ENCODE measurements around the gene NRXN3. TPM values are rescaled to one million over a fixed set of nuclear protein-coding genes. Genes with fewer than 3 reads are reported as not detected.

Gene NRXN3
- total RNA-seq, 5 donors from 2014 or later (not counting 1 experiment from before 2014, with no cell fraction given) = not detected

GRCh38 chr14:78664841-78665240 is 494.7 kb downstream of the NRXN3 start:
- H3K27ac ChIP-seq (ENCODE audit: low read length) = no peak overlapping the region
- no peaks in the 10 kb centered on the region for H3K36me3 ChIP-seq (ENCODE audit: control insufficient read depth in 2 of 2, extremely low read depth in 1 of 2, insufficient read depth in 1 of 2, low read length in 1 of 2)
- no CpG with 5 or more reads among the region's 1 CpG for WGBS (ENCODE audit: insufficient coverage)
- no peak overlapping the region for H3K27ac Mint-ChIP-seq
- no peaks in the 10 kb centered on the region for H3K9me3 ChIP-seq
- no peaks in the 10 kb centered on the region for H3K4me1 ChIP-seq (ENCODE audit: control insufficient read depth in 1 of 2, extremely low read depth in 1 of 2, insufficient read depth in 2 of 2, low read length in 2 of 2)
- H3K27me3 Mint-ChIP-seq = no peaks in the 10 kb centered on the region
- H3K36me3 Mint-ChIP-seq = no peaks in the 10 kb centered on the region
- no peak overlapping the region for H3K4me3 ChIP-seq (ENCODE audit: control insufficient read depth in 1 of 2, extremely low read depth in 1 of 2, low read length in 1 of 2)
- POLR2A ChIA-PET = no interaction called here
- H3K9me3 Mint-ChIP-seq = peaks cover 0 to 5% (median 0%) of the 10 kb centered on the region in 3 donors
- no peak overlapping the region for H3K4me3 Mint-ChIP-seq
- H3K4me1 Mint-ChIP-seq = no peaks in the 10 kb centered on the region
- CTCF ChIA-PET = no interaction called here
- no peaks in the 10 kb centered on the region for H3K27me3 ChIP-seq (replicated peaks in 1 of 2; ENCODE audit: control insufficient read depth in 2 of 2, extremely low read depth in 1 of 2, insufficient read depth in 2 of 2, low read length in 1 of 2)
- ATAC-seq (replicated peaks in 1 of 4) (no peak), DNase-seq (no peak)

DNA sequence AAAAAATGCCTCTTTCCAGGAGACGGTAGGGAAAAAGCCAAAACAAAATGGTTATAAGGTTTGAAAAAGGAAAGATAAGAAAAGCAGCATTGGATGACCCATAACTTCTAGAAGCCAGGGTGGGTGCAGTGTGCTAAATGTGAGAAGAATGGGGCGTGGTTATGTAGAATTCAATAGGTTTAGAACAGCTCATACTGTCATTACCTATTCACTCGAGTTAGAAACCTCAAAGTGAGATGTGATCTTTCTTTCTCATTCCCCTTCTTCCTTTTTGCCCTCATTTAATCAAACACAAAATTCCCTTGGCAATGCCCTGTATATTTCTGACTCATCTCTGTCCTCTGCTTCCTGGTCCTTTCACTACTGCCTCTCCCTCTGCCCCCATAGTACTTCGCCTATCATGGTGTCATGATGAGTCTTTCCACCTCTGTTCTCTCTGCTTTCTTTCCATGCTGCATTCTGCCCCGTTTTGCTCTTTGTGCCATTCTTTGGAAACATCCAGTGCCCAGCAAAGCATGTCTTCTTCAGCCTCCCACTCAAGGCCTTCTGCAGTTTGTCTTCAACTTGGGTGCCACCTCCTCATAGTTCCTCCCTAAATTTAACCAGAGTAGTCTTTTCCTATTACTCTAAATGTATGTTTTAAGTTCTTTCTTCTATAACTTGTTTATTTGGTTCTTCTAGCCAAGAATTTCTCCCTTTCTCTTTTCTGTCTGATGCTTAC is 496.3 kb downstream of the NRXN3 start:
- H3K27ac Mint-ChIP-seq = no peak overlapping the region

DNA sequence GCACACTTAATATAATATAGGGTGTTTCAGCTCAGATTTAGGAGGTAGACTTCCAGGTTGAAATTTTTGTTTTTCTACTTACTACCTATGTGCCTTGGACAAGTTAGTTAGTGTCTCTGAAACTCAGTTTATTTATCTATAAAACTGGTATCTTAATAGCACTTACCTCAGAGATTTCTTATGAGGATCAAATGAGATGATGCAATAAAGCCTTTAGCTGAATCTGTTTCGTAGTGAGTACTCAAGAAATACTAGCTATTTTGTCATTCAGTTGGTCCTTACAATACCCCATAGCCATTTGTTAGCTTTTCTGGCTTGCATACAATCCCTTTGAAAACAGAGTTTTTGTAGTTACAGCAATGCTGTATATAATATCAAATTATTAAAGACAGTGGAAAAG is 497.0 kb downstream of the NRXN3 start:
- H3K4me3 Mint-ChIP-seq = no peak overlapping the region
- H3K4me1 Mint-ChIP-seq = no peaks in the 10 kb centered on the region
- POLR2A ChIA-PET = no interaction called here
- CTCF ChIA-PET = no interaction called here
- no CpG with 5 or more reads among the region's 1 CpG for WGBS (ENCODE audit: insufficient coverage)
- Histone ChIP-seq H3K4me3 (ENCODE audit: control insufficient read depth in 1 of 2, extremely low read depth in 1 of 2, low read length in 1 of 2) (no peak overlapping the region), H3K4me1 (ENCODE audit: control insufficient read depth in 1 of 2, extremely low read depth in 1 of 2, insufficient read depth in 2 of 2, low read length in 2 of 2) (no peaks in the 10 kb centered on the region), H3K27me3 (replicated peaks in 1 of 2; ENCODE audit: control insufficient read depth in 2 of 2, extremely low read depth in 1 of 2, insufficient read depth in 2 of 2, low read length in 1 of 2) (no peaks in the 10 kb centered on the region), H3K36me3 (ENCODE audit: control insufficient read depth in 2 of 2, extremely low read depth in 1 of 2, insufficient read depth in 1 of 2, low read length in 1 of 2) (no peaks in the 10 kb centered on the region), H3K27ac (ENCODE audit: low read length) (no peak overlapping the region), H3K9me3 (no peaks in the 10 kb centered on the region)
- peaks cover 0 to 7% (median 4%) of the 10 kb centered on the region in 3 donors for H3K9me3 Mint-ChIP-seq
- H3K27ac Mint-ChIP-seq = no peak overlapping the region
- ATAC-seq (replicated peaks in 1 of 4) (no peak), DNase-seq (no peak)
- H3K36me3 Mint-ChIP-seq = no peaks in the 10 kb centered on the region
- no peaks in the 10 kb centered on the region for H3K27me3 Mint-ChIP-seq

More for the DNA sequence above, 496.3 kb downstream of the NRXN3 start:
- H3K9me3 ChIP-seq = no peaks in the 10 kb centered on the region
- ChIA-PET POLR2A (no interaction called here), CTCF (no interaction called here)
- no peaks in the 10 kb centered on the region for H3K4me1 ChIP-seq (ENCODE audit: control insufficient read depth in 1 of 2, extremely low read depth in 1 of 2, insufficient read depth in 2 of 2, low read length in 2 of 2)
- no peak overlapping the region for H3K27ac ChIP-seq (ENCODE audit: low read length)
- H3K36me3 Mint-ChIP-seq = no peaks in the 10 kb centered on the region
- no peak for DNase-seq
- H3K27me3 Mint-ChIP-seq = no peaks in the 10 kb centered on the region
- no peaks in the 10 kb centered on the region for H3K27me3 ChIP-seq (replicated peaks in 1 of 2; ENCODE audit: control insufficient read depth in 2 of 2, extremely low read depth in 1 of 2, insufficient read depth in 2 of 2, low read length in 1 of 2)
- no peak overlapping the region for H3K4me3 Mint-ChIP-seq
- WGBS (ENCODE audit: insufficient coverage) = 38% methylated on average over 4 of the region's 5 CpGs
- H3K4me3 ChIP-seq (ENCODE audit: control insufficient read depth in 1 of 2, extremely low read depth in 1 of 2, low read length in 1 of 2) = no peak overlapping the region
- H3K9me3 Mint-ChIP-seq = peaks cover 0 to 7% (median 4%) of the 10 kb centered on the region in 3 donors
- H3K4me1 Mint-ChIP-seq = no peaks in the 10 kb centered on the region
- no peaks in the 10 kb centered on the region for H3K36me3 ChIP-seq (ENCODE audit: control insufficient read depth in 2 of 2, extremely low read depth in 1 of 2, insufficient read depth in 1 of 2, low read length in 1 of 2)
- ATAC-seq (replicated peaks in 1 of 4) = no peak

GRCh38 chr14:78673845-78674244 is 503.7 kb downstream of the NRXN3 start:
- no peak for ATAC-seq (replicated peaks in 1 of 4)
- Histone ChIP-seq H3K4me3 (ENCODE audit: control insufficient read depth in 1 of 2, extremely low read depth in 1 of 2, low read length in 1 of 2) (no peak overlapping the region), H3K36me3 (ENCODE audit: control insufficient read depth in 2 of 2, extremely low read depth in 1 of 2, insufficient read depth in 1 of 2, low read length in 1 of 2) (no peaks in the 10 kb centered on the region), H3K4me1 (ENCODE audit: control insufficient read depth in 1 of 2, extremely low read depth in 1 of 2, insufficient read depth in 2 of 2, low read length in 2 of 2) (no peaks in the 10 kb centered on the region), H3K9me3 (no peaks in the 10 kb centered on the region), H3K27me3 (replicated peaks in 1 of 2; ENCODE audit: control insufficient read depth in 2 of 2, extremely low read depth in 1 of 2, insufficient read depth in 2 of 2, low read length in 1 of 2) (no peaks in the 10 kb centered on the region), H3K27ac (ENCODE audit: low read length) (no peak overlapping the region)
- POLR2A ChIA-PET = no interaction called here
- Mint-ChIP-seq H3K9me3 (peaks cover 0 to 4% (median 3%) of the 10 kb centered on the region in 3 donors), H3K4me3 (no peak overlapping the region), H3K27me3 (no peaks in the 10 kb centered on the region), H3K36me3 (no peaks in the 10 kb centered on the region), H3K27ac (no peak overlapping the region), H3K4me1 (no peaks in the 10 kb centered on the region)
- WGBS (ENCODE audit: insufficient coverage) = 50% methylated on average over 1 of the region's 3 CpGs
- CTCF ChIA-PET = no interaction called here
- DNase-seq = no peak

DNA sequence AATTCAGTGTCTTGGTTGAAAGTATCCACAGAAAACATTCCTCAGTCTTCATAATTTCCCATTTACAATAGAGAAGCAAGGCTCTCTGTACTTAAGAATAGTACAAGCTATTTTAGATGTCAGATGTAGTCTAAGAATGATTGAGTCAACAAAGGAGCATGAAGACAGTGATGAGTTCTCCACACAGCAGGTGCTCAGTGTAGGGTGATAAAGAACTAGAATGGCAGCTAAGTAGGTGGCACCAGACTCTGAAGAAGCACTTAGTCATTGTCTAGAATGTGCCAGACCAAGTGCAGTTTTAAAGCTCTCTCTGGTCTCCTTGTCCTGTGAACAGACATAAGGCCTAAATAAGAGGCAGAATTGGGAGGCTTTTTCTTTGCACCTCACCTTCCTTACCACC is 504.6 kb downstream of the NRXN3 start:
- ChIA-PET POLR2A (no interaction called here), CTCF (no interaction called here)
- H3K4me3 Mint-ChIP-seq = no peak overlapping the region
- H3K4me1 Mint-ChIP-seq = no peaks in the 10 kb centered on the region
- Histone ChIP-seq H3K27ac (ENCODE audit: low read length) (no peak overlapping the region), H3K27me3 (replicated peaks in 1 of 2; ENCODE audit: control insufficient read depth in 2 of 2, extremely low read depth in 1 of 2, insufficient read depth in 2 of 2, low read length in 1 of 2) (no peaks in the 10 kb centered on the region), H3K9me3 (no peaks in the 10 kb centered on the region), H3K4me3 (ENCODE audit: control insufficient read depth in 1 of 2, extremely low read depth in 1 of 2, low read length in 1 of 2) (no peak overlapping the region), H3K36me3 (ENCODE audit: control insufficient read depth in 2 of 2, extremely low read depth in 1 of 2, insufficient read depth in 1 of 2, low read length in 1 of 2) (no peaks in the 10 kb centered on the region), H3K4me1 (ENCODE audit: control insufficient read depth in 1 of 2, extremely low read depth in 1 of 2, insufficient read depth in 2 of 2, low read length in 2 of 2) (no peaks in the 10 kb centered on the region)
- H3K27ac Mint-ChIP-seq = no peak overlapping the region
- H3K9me3 Mint-ChIP-seq = peaks cover 0 to 4% (median 3%) of the 10 kb centered on the region in 3 donors
- H3K36me3 Mint-ChIP-seq = no peaks in the 10 kb centered on the region
- no peaks in the 10 kb centered on the region for H3K27me3 Mint-ChIP-seq
- no peak for DNase-seq
- ATAC-seq (replicated peaks in 1 of 4) = no peak

GRCh38 chr14:78683206-78683605 is 513.0 kb downstream of the NRXN3 start:
- no peak overlapping the region for H3K27ac Mint-ChIP-seq
- ATAC-seq (replicated peaks in 1 of 4) (no peak), DNase-seq (no peak)
- no CpG with 5 or more reads among the region's 5 CpGs for WGBS (ENCODE audit: insufficient coverage)
- H3K36me3 Mint-ChIP-seq = no peaks in the 10 kb centered on the region
- Histone ChIP-seq H3K9me3 (no peaks in the 10 kb centered on the region), H3K36me3 (ENCODE audit: control insufficient read depth in 2 of 2, extremely low read depth in 1 of 2, insufficient read depth in 1 of 2, low read length in 1 of 2) (no peaks in the 10 kb centered on the region), H3K4me1 (ENCODE audit: control insufficient read depth in 1 of 2, extremely low read depth in 1 of 2, insufficient read depth in 2 of 2, low read length in 2 of 2) (no peaks in the 10 kb centered on the region), H3K4me3 (ENCODE audit: control insufficient read depth in 1 of 2, extremely low read depth in 1 of 2, low read length in 1 of 2) (no peak overlapping the region), H3K27ac (ENCODE audit: low read length) (no peak overlapping the region), H3K27me3 (replicated peaks in 1 of 2; ENCODE audit: control insufficient read depth in 2 of 2, extremely low read depth in 1 of 2, insufficient read depth in 2 of 2, low read length in 1 of 2) (no peaks in the 10 kb centered on the region)
- ChIA-PET POLR2A (no interaction called here), CTCF (no interaction called here)
- no peaks in the 10 kb centered on the region for H3K27me3 Mint-ChIP-seq
- peaks cover 0 to 8% (median 2%) of the 10 kb centered on the region in 3 donors for H3K9me3 Mint-ChIP-seq
- no peaks in the 10 kb centered on the region for H3K4me1 Mint-ChIP-seq
- H3K4me3 Mint-ChIP-seq = no peak overlapping the region

- H3K9me3 Mint-ChIP-seq = peaks cover 0 to 8% (median 2%) of the 10 kb centered on the region in 3 donors
- no peak overlapping the region for H3K4me3 ChIP-seq (ENCODE audit: control insufficient read depth in 1 of 2, extremely low read depth in 1 of 2, low read length in 1 of 2)
- H3K9me3 ChIP-seq = no peaks in the 10 kb centered on the region
- no peak overlapping the region for H3K27ac Mint-ChIP-seq
- H3K36me3 Mint-ChIP-seq = no peaks in the 10 kb centered on the region
- no peaks in the 10 kb centered on the region for H3K27me3 ChIP-seq (replicated peaks in 1 of 2; ENCODE audit: control insufficient read depth in 2 of 2, extremely low read depth in 1 of 2, insufficient read depth in 2 of 2, low read length in 1 of 2)
- CTCF ChIA-PET = no interaction called here
- H3K36me3 ChIP-seq (ENCODE audit: control insufficient read depth in 2 of 2, extremely low read depth in 1 of 2, insufficient read depth in 1 of 2, low read length in 1 of 2) = no peaks in the 10 kb centered on the region
- no peak for DNase-seq
- no peaks in the 10 kb centered on the region for H3K4me1 ChIP-seq (ENCODE audit: control insufficient read depth in 1 of 2, extremely low read depth in 1 of 2, insufficient read depth in 2 of 2, low read length in 2 of 2)
- H3K4me1 Mint-ChIP-seq = no peaks in the 10 kb centered on the region
- no peak overlapping the region for H3K4me3 Mint-ChIP-seq
- no peak for ATAC-seq (replicated peaks in 1 of 4)
- no peak overlapping the region for H3K27ac ChIP-seq (ENCODE audit: low read length)
- POLR2A ChIA-PET = no interaction called here
- no CpG with 5 or more reads among the region's 1 CpG for WGBS (ENCODE audit: insufficient coverage)
- H3K27me3 Mint-ChIP-seq = no peaks in the 10 kb centered on the region
These were observed 513.8 kb downstream of the NRXN3 start for GRCh38 chr14:78683981-78684380.
